GM12891 (cell line): Measurements from ENCODE around the gene LCLAT1.
"Not testable (repeated sequence)": the region's sequence is repeated elsewhere in the genome, so short reads cannot be mapped to it uniquely, and the experiment has no call there.

ENCODE experiments used
- DNase-seq: peaks from one replicate; pipeline ENCODE4 v3.0.0; 2011; ENCODE audit warnings: low spot score; ENCODE audit not compliant: insufficient read length
- FAIRE-seq: peaks from 2 replicates; lab custom pipeline; 2011; peaks lifted over from hg19 to GRCh38; lab: Jason Lieb, UNC
- PAX5 ChIP-seq: IDR thresholded peaks from 2 replicates; pipeline ENCODE4 v1.6.1; 2011; ENCODE audit warnings: low read length, moderate library complexity, mild to moderate bottlenecking; ENCODE audit not compliant: insufficient read depth, severe bottlenecking
- POLR2A ChIP-seq: IDR thresholded peaks from 2 replicates; pipeline ENCODE4 v1.6.1; 2011; ENCODE audit warnings: low read depth, low read length, control low read depth
- POLR2AphosphoS5 ChIP-seq: IDR thresholded peaks from 2 replicates; pipeline ENCODE4 v1.6.1; 2011; ENCODE audit warnings: low read depth, low read length, control low read depth
- POU2F2 ChIP-seq: IDR thresholded peaks from 2 replicates; pipeline ENCODE4 v1.6.1; 2011; ENCODE audit warnings: low read depth, mild to moderate bottlenecking, control low read depth, low read length, moderate library complexity
- SPI1 ChIP-seq: IDR thresholded peaks from 2 replicates; pipeline ENCODE4 v1.6.1; 2011; ENCODE audit warnings: low read depth, low read length, control low read depth
- TAF1 ChIP-seq: IDR thresholded peaks from 2 replicates; pipeline ENCODE4 v1.6.1; 2011; ENCODE audit warnings: low read depth, low read length, control low read depth

LCLAT1 gene

DNA sequence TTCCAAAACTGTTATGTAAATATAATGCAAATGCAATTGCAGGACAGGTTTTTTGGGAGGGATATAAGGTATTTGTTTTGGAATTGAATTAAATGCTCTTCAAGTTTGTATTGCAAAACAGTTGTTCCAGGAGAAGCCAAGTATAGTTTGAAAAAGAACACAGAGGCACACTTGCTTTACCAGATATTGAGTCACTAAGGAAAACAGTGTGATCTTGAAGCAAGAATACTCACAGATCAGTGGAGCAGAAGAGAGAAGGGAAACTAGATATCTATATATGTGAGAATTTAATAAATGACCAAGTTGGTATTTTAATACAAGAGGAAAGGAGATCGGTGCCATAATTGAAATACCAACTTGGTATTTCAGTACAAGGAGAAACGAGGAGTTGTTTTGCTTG, 181.3 kb downstream of the LCLAT1 start:
- no peak for TF ChIP-seq SPI1
- TF ChIP-seq POLR2A: no peak
- no peak for TF ChIP-seq PAX5
- no peak for TF ChIP-seq POU2F2
- no peak for TF ChIP-seq POLR2AphosphoS5
- TF ChIP-seq TAF1: no peak
- FAIRE-seq (no peak), DNase-seq (no peak)

DNA sequence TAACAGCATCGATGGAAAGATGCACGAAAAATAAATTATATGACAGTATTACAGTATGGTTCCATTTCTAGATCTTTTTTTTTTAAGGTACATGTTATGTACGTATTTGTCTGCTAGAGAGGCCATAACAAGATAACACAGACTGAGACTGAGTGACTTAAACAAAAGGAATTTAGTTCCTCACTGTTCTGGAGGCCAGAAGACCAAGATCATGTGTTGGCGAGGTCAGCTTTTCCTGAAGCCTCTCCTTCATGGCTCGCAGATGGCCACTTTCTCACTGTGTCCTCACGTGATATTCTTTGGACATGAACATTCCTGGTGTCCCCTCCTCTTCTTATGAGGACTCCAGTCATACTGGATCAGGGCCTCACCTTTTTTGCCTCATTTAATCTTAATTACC, 182.8 kb downstream of the LCLAT1 start:
- DNase-seq (no peak), FAIRE-seq (no peak)
- TF ChIP-seq SPI1: no peak
- no peak for TF ChIP-seq POU2F2
- no peak for TF ChIP-seq TAF1
- TF ChIP-seq PAX5: no peak
- no peak for TF ChIP-seq POLR2AphosphoS5
- no peak for TF ChIP-seq POLR2A

DNA sequence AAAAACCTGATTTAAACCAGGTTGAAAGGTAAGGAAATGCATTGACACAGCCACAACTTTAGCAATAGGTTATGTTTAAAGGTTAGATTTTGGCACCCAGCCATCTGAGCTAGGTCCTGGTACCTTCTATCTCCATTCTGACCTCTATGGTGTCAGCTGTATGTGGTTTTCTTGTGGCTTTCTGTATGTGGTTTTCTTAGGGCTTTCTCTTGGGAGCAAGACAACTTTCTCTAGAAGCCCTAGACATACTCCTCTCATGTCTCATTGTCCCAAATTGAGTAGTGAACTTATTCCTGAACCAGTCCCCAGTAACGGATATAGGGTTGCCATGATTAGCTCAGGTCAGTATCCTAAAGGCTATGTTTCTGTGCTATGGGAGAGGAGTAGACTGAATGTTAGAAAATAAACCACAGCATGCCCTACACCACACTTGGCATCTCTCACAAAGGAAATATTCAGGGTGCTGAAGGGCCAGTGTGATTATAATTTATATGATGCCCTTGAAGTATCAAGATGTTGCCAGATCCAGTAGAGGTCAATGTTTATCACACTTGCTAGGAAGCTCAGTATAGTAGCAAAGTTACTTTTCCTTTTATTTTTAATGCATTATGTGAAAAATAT, 184.1 kb downstream of the LCLAT1 start:
- DNase-seq (no peak), FAIRE-seq (peak; percentile 74)
- TF ChIP-seq POLR2A (no peak), POLR2AphosphoS5 (no peak), SPI1 (no peak), POU2F2 (no peak), PAX5 (no peak), TAF1 (no peak)

DNA sequence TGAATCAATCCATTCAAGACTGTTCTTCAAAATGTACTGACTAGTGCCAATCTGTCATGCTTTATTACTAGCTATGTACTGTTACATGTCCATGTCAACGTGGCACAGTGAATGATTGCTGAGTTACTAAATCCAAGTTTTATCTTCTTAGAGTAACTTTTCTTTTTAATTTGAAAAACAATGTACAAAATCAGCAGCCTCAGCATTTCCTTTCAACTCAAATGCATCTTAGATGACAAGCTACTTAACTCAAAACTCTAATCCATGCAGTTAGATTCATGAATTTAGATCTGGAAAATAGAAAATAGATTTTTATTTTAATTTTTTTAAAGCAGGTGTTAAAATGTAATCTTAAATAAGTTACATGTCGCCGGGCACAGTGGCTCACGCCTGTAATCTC, 186.0 kb downstream of the LCLAT1 start:
- no peak for DNase-seq
- TF ChIP-seq TAF1: no peak
- TF ChIP-seq POLR2A: no peak
- TF ChIP-seq POLR2AphosphoS5: no peak
- TF ChIP-seq POU2F2: no peak
- TF ChIP-seq PAX5: no peak
- TF ChIP-seq SPI1: no peak
- no peak for FAIRE-seq

DNA sequence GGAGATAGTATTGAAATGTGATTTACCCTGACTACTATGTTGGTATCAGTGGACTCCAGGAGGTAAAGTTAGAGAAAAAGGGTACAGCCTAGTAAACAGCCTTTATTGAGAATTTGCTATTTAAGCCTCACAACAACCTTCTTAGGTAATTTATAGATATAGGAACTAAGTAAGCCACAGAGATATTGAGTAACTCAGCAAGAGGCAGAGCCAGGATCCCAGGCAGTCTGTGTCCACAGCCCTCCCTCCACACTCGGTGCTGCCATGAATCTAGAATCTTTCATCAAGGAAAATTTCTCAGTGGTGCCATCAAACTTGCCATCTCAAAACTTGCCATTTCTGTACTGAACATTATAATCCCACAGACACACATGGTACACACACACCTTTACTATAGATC, 189.3 kb downstream of the LCLAT1 start:
- FAIRE-seq: no peak
- DNase-seq: no peak
- no peak for TF ChIP-seq TAF1
- no peak for TF ChIP-seq POLR2AphosphoS5
- no peak for TF ChIP-seq POLR2A
- TF ChIP-seq PAX5: no peak
- no peak for TF ChIP-seq POU2F2
- no peak for TF ChIP-seq SPI1

DNA sequence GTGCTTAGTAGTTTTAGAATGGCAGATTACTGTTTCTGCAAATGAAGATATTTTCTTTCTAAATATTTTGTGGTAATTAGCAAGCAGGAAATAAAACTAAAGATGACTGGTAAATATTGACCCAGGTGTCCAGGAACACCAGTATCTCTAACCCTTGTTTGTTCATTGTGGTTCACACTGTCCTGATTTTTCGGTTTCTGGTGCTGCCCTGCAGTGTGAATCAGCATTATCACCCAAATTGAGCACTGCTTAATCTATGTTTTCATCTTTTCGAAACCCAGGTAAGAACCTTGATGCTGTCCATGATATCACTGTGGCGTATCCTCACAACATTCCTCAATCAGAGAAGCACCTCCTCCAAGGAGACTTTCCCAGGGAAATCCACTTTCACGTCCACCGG, 192.8 kb downstream of the LCLAT1 start:
- FAIRE-seq (no peak), DNase-seq (no peak)
- no peak for TF ChIP-seq PAX5

DNA sequence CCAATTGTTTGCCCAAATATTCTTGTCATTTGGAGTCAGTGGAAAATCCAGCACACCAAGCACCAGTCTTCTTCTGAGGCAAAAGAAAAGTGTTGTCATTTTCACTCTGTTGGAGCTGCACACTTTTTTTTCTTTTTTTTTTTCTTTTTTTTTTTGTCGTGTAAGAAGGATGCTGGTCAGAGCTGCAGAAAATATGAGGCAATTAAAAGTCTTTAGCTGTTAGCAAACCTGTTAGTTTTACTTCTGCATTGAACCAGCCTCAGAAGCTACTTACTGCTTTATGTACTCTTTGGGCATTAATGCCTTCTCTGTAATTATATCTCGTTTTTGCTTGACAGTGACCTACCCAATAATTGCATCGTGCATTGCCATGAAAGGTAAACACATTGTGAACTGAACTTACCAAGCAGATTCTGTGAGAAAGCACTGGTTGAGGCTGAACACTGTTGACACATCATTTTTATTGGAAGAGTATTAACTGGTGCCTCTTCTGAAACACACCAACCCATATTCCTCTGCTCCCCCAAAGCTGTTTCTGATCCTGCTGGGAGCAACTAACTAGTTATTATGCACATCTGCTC, 194.8 kb downstream of the LCLAT1 start:
- TF ChIP-seq TAF1 (no peak), POLR2A (no peak), POLR2AphosphoS5 (no peak), PAX5 (no peak), SPI1 (no peak), POU2F2 (no peak)
- no peak for DNase-seq
- peak; percentile 31 for FAIRE-seq

DNA sequence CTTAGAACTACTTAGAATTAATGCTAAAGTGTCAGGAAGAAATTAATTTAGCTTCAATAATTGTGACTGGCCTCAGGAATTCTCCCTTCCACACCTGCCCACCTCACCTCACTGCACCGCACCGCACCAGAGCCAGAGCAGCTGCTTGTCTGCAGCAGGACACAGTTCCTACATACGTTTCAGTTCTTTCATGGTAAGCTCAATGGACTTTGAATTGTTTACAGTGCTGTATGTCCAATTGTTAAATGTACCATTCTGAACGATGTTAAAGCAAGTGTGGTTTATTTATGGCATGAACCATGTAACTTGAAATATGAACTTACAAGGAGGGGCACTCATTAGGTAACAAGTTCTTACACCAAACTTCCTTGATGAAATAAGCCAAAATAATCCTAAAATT, 196.0 kb downstream of the LCLAT1 start:
- peak; percentile 41 for FAIRE-seq
- DNase-seq: not testable (repeated sequence)

DNA sequence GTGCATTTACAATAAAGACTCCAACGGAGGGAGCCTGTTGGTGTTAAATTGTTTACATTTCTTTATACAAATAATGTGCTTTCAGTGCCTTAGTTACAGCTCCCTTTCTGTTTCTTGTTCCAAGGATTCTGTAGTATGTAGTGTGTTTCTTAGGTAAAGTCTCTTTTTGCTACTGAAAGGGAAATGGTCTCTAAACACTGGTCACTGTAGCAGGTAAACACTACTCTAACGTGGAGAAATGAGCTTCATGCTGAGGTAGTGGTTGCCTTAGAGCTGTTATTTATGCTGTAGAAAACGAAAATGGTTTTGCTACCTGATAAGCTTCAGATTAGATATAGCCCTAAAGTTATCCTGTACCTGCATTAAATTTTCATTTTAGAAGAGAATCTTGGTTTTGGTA, 196.6 kb downstream of the LCLAT1 start:
- TF ChIP-seq SPI1 (no peak), POU2F2 (no peak), POLR2A (no peak), TAF1 (no peak), POLR2AphosphoS5 (no peak), PAX5 (no peak)
- no peak for FAIRE-seq
- DNase-seq: no peak

GRCh38 chr2:30645081-30645744, 198.2 kb downstream of the LCLAT1 start:
- FAIRE-seq: no peak
- no peak for DNase-seq
- TF ChIP-seq POU2F2 (no peak), SPI1 (no peak), TAF1 (no peak), POLR2A (no peak), POLR2AphosphoS5 (no peak), PAX5 (no peak)

DNA sequence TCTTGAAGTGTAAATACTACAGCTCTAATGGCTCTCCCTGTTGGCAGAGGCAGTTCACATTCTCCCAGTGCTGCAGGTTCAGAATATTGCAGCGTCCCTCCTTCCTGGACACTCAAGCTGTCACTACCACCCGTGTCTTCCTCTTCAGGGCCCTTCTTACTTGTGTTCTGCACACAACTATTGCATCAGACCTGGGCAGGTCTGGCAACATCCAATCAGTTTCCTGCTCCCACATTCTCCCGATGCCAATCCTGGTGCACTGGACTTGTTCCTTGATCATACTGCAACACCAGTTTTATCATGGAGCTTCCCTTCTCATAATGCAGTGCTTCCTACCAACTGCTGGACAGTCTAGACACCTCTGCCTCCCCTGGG, 198.7 kb downstream of the LCLAT1 start:
- TF ChIP-seq POU2F2: no peak
- TF ChIP-seq TAF1: no peak
- no peak for TF ChIP-seq PAX5
- no peak for TF ChIP-seq POLR2A
- no peak for TF ChIP-seq SPI1
- FAIRE-seq (no peak), DNase-seq (no peak)

GRCh38 chr2:30647752-30648457, 200.9 kb downstream of the LCLAT1 start:
- no peak for DNase-seq
- no peak for FAIRE-seq
- TF ChIP-seq TAF1 (no peak), POLR2AphosphoS5 (no peak), SPI1 (no peak), PAX5 (no peak), POLR2A (no peak), POU2F2 (no peak)
